Bronchus fibroblast of lung (primary cell): ENCODE measurements around the gene ENKD1. TPM values are rescaled to one million over a fixed set of nuclear protein-coding genes. Genes with fewer than 3 reads are reported as not detected.

Experiments used
- total RNA-seq: library from RNA; depleted of rRNA; stranded (reverse); fragments of >200 nt; gene quantifications from 2 replicates; pipeline ENCODE4 v1.2.3, GENCODE V29; 2015

The ENKD1 gene, protein sequence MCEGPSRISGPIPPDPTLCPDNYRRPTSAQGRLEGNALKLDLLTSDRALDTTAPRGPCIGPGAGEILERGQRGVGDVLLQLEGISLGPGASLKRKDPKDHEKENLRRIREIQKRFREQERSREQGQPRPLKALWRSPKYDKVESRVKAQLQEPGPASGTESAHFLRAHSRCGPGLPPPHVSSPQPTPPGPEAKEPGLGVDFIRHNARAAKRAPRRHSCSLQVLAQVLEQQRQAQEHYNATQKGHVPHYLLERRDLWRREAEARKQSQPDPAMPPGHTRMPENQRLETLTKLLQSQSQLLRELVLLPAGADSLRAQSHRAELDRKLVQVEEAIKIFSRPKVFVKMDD
- 16.5 and 17.7 TPM in 2 replicates for total RNA-seq

DNA sequence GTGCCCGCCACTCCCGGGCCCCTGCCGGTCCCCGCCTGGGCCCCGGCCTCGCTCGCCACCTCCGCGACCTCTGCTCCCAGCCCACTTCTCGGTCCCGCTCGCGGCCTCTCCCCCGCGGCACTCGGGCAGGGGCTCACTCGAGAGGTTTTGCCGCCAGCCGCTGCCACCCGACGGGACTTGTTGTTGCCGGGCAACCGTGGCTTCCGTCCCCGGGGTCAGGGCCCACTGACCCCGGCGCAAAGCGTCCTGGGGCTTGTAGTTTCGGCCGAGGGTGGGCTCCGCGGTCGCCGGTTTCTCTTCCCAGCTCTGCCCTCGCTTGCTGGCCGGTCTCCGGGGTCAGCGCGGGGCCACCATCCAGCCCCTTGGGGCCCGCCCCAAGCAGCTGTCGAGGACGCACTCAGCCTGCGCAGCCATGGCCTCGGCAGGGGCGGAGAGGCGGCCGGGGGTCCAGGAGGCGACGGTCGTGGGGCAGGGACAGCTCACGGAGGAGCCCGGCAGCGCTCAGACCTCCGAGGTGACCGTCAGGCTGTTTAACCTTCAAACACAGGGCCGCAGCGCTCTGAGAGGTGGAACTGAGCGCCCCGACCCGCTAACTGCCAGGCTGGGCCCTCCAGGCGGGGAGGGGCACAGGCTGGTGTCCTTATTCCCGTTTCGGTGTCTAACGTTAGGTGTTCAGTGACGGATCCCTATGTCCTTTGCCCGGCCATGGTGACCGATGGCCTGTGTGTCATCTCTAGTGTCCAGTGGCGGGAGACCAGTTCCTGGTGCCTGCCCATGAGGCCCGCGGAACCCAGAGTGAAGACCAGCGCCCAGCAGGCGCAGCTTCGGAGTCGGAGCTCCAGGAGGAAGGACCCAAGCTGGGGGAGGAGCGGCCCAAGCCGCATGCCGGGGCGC, at the start of gene ENKD1, which contains the start of gene C16orf86:
ENKD1 (minus strand) TSS at position 192 of the 894 bp plus-strand sequence. CDS start 308 bp downstream, outside the sequence.
C16orf86 (plus strand) TSS at position 256 of the 894 bp plus-strand sequence; CDS start at position 413, 157 bp downstream.

DNA sequence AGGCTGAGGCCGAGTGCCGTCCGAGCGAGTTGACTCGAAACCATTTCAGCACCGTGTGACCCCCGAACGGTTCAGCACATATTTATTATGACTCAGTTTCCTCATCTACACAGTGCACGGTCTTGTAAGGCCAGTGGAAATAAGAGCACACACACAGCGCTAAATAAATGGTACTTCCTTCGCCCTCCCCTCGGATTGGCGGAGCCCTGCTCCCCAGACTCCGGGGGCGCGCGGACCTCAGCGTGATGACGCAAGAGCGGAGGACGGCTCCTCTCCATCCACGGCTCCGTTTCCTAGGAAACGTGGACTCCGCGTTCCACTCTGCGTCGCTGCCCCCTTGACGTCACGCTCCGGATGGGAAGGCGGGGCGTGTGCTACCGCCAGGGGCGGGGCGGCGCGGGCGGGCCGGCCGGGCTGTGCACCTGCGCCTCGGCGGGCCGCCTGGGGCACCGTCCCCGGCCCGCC, 6.0 kb downstream of the ENKD1 start, which contains the start of gene PARD6A:
PARD6A (plus strand) TSS at position 397 of the 465 bp plus-strand sequence. CDS start 79 bp downstream, outside the sequence.

DNA sequence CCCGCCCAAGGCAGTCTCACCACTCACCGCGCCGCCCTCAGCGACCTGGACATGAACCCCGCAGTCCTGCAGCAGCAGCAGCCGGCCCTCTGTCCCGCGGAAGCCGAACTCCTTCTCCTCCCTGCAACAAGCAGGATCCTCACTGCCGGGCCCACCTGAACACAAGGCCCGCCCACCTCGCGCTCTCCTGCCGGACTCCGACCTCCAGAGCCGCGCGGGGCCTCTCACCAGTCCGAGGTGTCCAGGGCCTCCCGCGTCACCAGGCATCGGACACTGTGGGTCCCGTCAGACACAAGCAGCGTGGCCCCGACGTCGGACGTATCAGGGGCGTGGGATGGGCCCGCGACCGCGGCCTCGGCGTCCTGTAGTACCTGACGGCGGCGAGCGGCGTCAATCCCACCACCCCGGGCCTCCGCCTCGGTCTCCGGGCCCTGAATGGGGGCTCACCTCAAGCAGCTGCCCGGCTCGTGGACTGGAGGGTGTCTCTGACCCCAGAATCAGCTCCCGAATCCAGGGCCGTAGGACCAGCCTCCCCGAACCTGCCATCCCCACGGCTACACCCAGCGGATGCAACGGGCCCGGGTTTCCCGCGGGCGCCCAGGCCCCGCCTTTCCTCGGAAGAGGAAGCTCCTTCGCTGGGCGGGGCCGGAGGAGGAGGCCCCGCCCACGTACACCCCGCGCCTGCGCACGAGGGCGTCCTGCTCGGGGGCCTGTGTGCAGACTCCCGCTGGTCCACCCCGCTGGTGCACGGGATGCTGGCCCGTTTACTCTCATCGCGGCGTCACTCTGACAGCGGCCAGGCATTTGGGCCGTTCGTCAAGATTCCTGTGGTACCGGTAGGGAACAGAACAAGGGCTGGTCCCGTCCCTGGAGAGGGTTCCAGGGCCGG, 6.6 kb downstream of the ENKD1 start, which contains the start of gene ACD:
ACD (minus strand) TSS at position 586 of the 889 bp plus-strand sequence; CDS start at position 546, 40 bp downstream.

Other genes with a start within 250 kb of the ENKD1 start
- not detected in 2 replicates for gene HSD11B2, start 235.6 kb downstream of the ENKD1 start, total RNA-seq
- 106 and 112 TPM in 2 replicates for gene ATP6V0D1, start 185.6 kb downstream of the ENKD1 start, total RNA-seq
- gene AGRP, start 183.2 kb downstream of the ENKD1 start, total RNA-seq: not detected in 2 replicates
- gene RIPOR1, start 137.9 kb downstream of the ENKD1 start, total RNA-seq: 15.3 and 20.4 TPM in 2 replicates
- gene CTCF, start 104.2 kb downstream of the ENKD1 start, total RNA-seq: 19.9 and 20.5 TPM in 2 replicates
- gene CARMIL2, start 21.6 kb downstream of the ENKD1 start, total RNA-seq: 0.15 and 0.34 TPM in 2 replicates
- 41.9 and 47.7 TPM in 2 replicates for gene ACD, start 6.5 kb downstream of the ENKD1 start, total RNA-seq
- 1.8 and 3.0 TPM in 2 replicates for gene PARD6A, start 5.8 kb downstream of the ENKD1 start, total RNA-seq
- 3.5 and 4.9 TPM in 2 replicates for gene C16orf86, start 64 bp upstream of the ENKD1 start, total RNA-seq
- 11.0 and 12.1 TPM in 2 replicates for gene GFOD2, start 52.6 kb upstream of the ENKD1 start, total RNA-seq
- gene RANBP10, start 139.8 kb upstream of the ENKD1 start, total RNA-seq: 4.0 and 4.4 TPM in 2 replicates
- 0.17 and 1.2 TPM in 2 replicates for gene TSNAXIP1, start 140.1 kb upstream of the ENKD1 start, total RNA-seq
- 35.1 and 35.2 TPM in 2 replicates for gene THAP11, start 175.6 kb upstream of the ENKD1 start, total RNA-seq
- 154 and 200 TPM in 2 replicates for gene NUTF2, start 180.2 kb upstream of the ENKD1 start, total RNA-seq
- 38.0 and 38.8 TPM in 2 replicates for gene CENPT, start 180.9 kb upstream of the ENKD1 start, total RNA-seq
- 48.5 and 62.5 TPM in 2 replicates for gene EDC4, start 206.3 kb upstream of the ENKD1 start, total RNA-seq
- gene NRN1L, start 218.1 kb upstream of the ENKD1 start, total RNA-seq: 0.30 and 0.50 TPM in 2 replicates
- gene PSKH1, start 226.5 kb upstream of the ENKD1 start, total RNA-seq: 10.6 and 12.5 TPM in 2 replicates